NCI-H1092 (cell line): ENCODE results near the gene INTS2.
"Not testable (repeated sequence)": the region's sequence is repeated elsewhere in the genome, so short reads cannot be mapped to it uniquely, and the experiment has no call there.

Experiments used
- DNase-seq: peaks from one replicate; lab custom pipeline; 2025; lab: John Stamatoyannopoulos, UW

Gene INTS2

DNA sequence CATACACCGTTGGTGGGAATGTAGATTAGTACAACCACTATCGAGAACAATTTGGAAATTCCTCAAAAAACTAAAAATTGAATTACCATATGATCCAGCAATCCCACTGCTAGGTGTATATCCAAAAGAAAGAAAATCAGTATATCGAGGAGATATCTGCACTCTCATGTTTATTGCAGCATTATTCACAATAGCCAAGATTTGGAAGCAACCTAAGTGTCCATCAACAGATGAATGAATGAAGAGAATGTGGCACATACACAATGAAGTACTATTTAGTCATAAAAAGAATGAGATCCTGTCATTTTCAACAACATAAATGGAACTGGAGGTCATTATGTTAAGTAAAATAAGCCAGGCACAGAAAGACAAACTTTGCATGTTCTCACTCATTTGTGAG, 108.5 kb downstream of the INTS2 start:
- DNase-seq, result not testable (repeated sequence)

DNA sequence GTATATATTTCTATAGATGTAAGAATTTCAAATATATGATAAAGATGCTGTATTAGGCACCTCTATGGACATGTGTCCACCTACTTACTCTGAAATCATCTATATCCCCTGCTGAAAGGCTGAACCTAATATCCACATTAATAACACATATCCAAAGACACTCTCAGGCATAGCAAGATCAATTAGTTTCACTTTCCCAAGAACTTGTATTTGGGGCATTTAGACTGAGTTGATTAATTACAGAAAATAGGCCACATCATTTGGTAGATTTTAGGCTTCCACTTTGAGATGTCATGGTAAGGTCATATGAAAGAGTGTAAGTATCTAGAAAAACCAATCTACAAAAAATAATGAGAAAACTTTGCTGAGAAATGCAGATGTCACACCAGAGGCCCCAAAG, 109.6 kb downstream of the INTS2 start:
- DNase-seq, result no peak

GRCh38 chr17:61817452-61817851, 110.3 kb downstream of the INTS2 start:
- no peak for DNase-seq

DNA sequence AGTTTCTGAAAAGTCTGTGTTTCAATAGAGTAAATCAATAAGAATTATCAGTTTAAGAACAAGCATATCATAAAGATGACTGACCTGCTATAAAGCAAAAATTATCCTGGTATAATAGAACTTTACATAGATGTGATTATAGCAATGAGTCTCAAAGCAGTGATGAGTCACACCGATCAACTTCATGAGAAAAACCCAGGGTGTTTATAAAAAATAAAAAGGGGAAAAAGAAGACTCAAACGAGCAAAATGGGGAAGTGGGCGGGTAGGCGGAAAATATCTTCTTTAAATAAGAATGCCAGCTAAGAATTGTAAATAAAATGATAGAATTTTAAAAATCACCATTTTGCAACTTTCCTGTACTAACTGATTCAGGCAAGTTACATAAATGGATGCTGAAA, 111.2 kb downstream of the INTS2 start:
- DNase-seq, result no peak

- no peak for DNase-seq
These were observed 111.8 kb downstream of the INTS2 start for GRCh38 chr17:61815863-61816503.
